Smooth muscle cell (in vitro differentiated cells): ENCODE results near the gene UBE2J2. TPM values are rescaled to one million over a fixed set of nuclear protein-coding genes. Genes with fewer than 3 reads are reported as not detected.

Source experiments
- DNase-seq: peaks from one replicate; lab custom pipeline; 2025; ENCODE audit not compliant: unreplicated experiment; lab: John Stamatoyannopoulos, UW
- H2AFZ ChIP-seq: fragments of 200-600 bp; sonication (generic); 2 replicates; pipeline ENCODE4 v1.6.0; 2016; ENCODE audit warnings: antibody characterized with exemption, low read depth, mild to moderate bottlenecking
- H3F3A ChIP-seq: fragments of 200-600 bp; sonication (generic); 2 replicates; pipeline ENCODE4 v1.6.0; 2017; ENCODE audit warnings: antibody characterized with exemption, low read depth
- H3K27ac ChIP-seq: fragments of 200-600 bp; sonication (generic); 2 replicates; pipeline ENCODE4 v1.5.1; 2016; ENCODE audit warnings: low read depth, mild to moderate bottlenecking
- H3K27me3 ChIP-seq: fragments of 200-600 bp; sonication (generic); 2 replicates; pipeline ENCODE4 v1.6.1; 2016; ENCODE audit warnings: low read depth, mild to moderate bottlenecking
- H3K36me3 ChIP-seq: fragments of 200-600 bp; sonication (generic); 2 replicates; pipeline ENCODE4 v1.5.1; 2016; ENCODE audit warnings: low read depth
- H3K4me1 ChIP-seq: fragments of 200-600 bp; sonication (generic); 2 replicates; pipeline ENCODE4 v1.5.1; 2016; ENCODE audit warnings: low read depth
- H3K4me2 ChIP-seq: fragments of 200-600 bp; sonication (generic); 2 replicates; pipeline ENCODE4 v1.6.0; 2016; ENCODE audit warnings: mild to moderate bottlenecking
- H3K4me3 ChIP-seq: fragments of 200-600 bp; sonication (generic); 2 replicates; pipeline ENCODE4 v1.5.1; 2016; ENCODE audit warnings: mild to moderate bottlenecking
- H3K79me2 ChIP-seq: fragments of 200-600 bp; sonication (generic); 2 replicates; pipeline ENCODE4 v1.6.0; 2016; ENCODE audit warnings: low read depth, mild to moderate bottlenecking
- H3K9ac ChIP-seq: fragments of 200-600 bp; sonication (generic); 2 replicates; pipeline ENCODE4 v1.6.0; 2016; ENCODE audit warnings: low read depth
- H3K9me3 ChIP-seq: fragments of 200-600 bp; sonication (generic); replicated peaks from 2 replicates; pipeline ENCODE4 v1.5.1; 2016; ENCODE audit warnings: low read depth
- H4K20me1 ChIP-seq: fragments of 200-600 bp; sonication (generic); 2 replicates; pipeline ENCODE4 v1.6.0; 2016; ENCODE audit warnings: low read depth
- WGBS: methylation state at CpG from one replicate; pipeline ENCODE4 v1.1.7; 2016; ENCODE audit warnings: low lambda C conversion rate; 5-methylcytosine and 5-hydroxymethylcytosine counted together
- polyA plus RNA-seq: library from polyadenylated mRNA; unstranded; fragments of >200 nt; fragmentation: Nextera tagmentation; extraction: Ambion mirVana; gene quantifications from 2 replicates; pipeline ENCODE4 v1.2.1, GENCODE V29; 2016
- total RNA-seq: library from RNA; depleted of rRNA; stranded (reverse); fragments of >200 nt; gene quantifications from 2 replicates; pipeline ENCODE4 v1.2.3, GENCODE V29; 2014
- TF ChIP-seq, protein P1 (sequence below): fragments of 200-600 bp; sonication (generic); IDR thresholded peaks from 2 replicates; pipeline ENCODE4 v1.5.1; 2017; ENCODE audit warnings: borderline replicate concordance, mild to moderate bottlenecking, antibody characterized with exemption; ENCODE audit not compliant: insufficient read depth, poor library complexity, severe bottlenecking

The UBE2J2 gene
- total and polyA plus RNA-seq, 2 experiments from 2014 or later, result 30.2 to 72.9 TPM

DNA sequence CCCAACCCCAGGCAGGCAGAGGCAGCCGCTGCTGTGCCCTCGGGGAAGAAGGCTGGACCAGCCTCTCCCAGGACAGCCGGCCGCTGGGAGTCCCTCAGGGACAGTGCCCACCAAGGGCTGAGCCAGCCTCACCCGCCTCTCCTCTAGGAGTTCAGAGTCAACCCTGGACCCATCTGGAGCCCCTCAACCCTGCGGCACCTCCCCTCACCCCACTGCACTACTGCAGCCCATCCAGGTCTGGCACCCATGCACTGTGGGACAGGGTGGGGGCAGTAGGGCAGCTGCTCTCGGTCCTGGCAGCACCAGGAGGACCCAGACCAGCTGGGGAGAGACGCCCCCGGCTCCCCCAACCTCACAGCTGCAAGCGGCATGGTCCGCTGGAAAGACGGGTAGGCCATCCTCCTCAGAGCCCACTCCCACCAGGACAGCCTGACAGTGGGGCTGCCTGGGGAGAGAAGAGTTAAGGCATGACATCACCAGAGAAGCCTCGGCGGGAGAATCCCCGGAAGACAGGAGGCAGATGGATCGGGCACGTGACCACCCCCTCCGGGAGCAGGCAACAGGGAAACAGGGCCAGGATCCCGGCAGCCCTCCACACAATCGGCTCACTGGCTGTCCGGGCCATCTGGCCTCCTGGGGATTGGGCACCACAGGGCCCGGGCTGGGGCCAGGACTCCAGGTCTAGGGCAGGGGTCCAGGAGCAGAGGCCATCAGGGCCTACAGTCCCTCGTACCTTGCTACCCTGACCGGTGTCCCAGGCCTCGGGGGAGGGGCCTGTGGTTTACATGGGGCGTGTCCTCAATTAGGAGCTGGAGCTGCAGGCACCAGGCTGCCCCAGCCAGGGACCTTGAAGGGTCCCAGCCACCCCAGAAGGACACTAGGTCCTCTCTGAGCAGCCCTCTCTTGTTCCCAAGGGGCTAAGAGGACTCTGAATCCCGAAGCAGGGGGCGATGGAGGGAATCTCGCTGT lies 31.0 kb upstream of the UBE2J2 start:
- H3K36me3 ChIP-seq, result no peaks in the 10 kb centered on the region
- peak; percentile 70 for DNase-seq
- no peak overlapping the region for H2AFZ ChIP-seq
- H3K4me1 ChIP-seq, result peaks cover 34% of the 10 kb centered on the region
- TF ChIP-seq, protein P1, sequence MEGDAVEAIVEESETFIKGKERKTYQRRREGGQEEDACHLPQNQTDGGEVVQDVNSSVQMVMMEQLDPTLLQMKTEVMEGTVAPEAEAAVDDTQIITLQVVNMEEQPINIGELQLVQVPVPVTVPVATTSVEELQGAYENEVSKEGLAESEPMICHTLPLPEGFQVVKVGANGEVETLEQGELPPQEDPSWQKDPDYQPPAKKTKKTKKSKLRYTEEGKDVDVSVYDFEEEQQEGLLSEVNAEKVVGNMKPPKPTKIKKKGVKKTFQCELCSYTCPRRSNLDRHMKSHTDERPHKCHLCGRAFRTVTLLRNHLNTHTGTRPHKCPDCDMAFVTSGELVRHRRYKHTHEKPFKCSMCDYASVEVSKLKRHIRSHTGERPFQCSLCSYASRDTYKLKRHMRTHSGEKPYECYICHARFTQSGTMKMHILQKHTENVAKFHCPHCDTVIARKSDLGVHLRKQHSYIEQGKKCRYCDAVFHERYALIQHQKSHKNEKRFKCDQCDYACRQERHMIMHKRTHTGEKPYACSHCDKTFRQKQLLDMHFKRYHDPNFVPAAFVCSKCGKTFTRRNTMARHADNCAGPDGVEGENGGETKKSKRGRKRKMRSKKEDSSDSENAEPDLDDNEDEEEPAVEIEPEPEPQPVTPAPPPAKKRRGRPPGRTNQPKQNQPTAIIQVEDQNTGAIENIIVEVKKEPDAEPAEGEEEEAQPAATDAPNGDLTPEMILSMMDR, result no peak
- no peaks in the 10 kb centered on the region for H3K27me3 ChIP-seq
- H3K27ac ChIP-seq, result peak overlapping the region; percentile 75
- no peaks in the 10 kb centered on the region for H3F3A ChIP-seq
- H3K9me3 ChIP-seq, result no peaks in the 10 kb centered on the region
- H4K20me1 ChIP-seq, result peaks cover 81% of the 10 kb centered on the region
- WGBS, result 35% methylated on average over 20 of the region's 29 CpGs
- H3K4me2 ChIP-seq, result peak overlapping the region; percentile 99
- H3K4me3 ChIP-seq, result peak overlapping the region; percentile 86
- H3K9ac ChIP-seq, result peak overlapping the region; percentile 69
- H3K79me2 ChIP-seq, result peaks cover 39% of the 10 kb centered on the region

DNA sequence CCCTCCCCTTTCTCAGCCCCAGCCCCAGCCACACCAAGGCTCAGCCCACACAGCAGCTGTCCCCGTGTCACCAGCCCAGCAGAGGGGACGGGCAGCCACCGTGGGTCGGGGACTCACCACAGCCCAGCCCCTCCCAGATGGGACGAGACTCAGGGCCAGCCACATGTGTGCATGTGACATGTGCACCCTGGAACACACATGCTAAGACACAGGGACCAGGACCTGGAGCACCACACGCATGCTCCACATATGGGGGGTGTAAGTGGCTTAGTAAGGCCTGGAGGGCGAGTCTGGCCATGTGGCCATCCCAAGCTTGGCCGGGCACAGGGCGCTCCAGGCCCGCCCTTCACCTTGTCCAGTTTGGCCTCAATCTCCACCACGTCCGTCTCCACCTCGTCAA lies 30.1 kb upstream of the UBE2J2 start:
- WGBS, result 89% methylated on average over 13 of the region's 13 CpGs
- H4K20me1 ChIP-seq, result peaks cover 83% of the 10 kb centered on the region
- TF ChIP-seq, protein P1, result no peak
- no peaks in the 10 kb centered on the region for H3K9me3 ChIP-seq
- peak overlapping the region; percentile 99 for H3K4me2 ChIP-seq
- DNase-seq, result no peak
- H3K4me1 ChIP-seq, result peaks cover 27% of the 10 kb centered on the region
- no peaks in the 10 kb centered on the region for H3K36me3 ChIP-seq
- H2AFZ ChIP-seq, result no peak overlapping the region
- H3K27me3 ChIP-seq, result no peaks in the 10 kb centered on the region
- H3K4me3 ChIP-seq, result no peak overlapping the region
- peaks cover 32% of the 10 kb centered on the region for H3K79me2 ChIP-seq
- H3K9ac ChIP-seq, result no peak overlapping the region
- H3K27ac ChIP-seq, result peak overlapping the region; percentile 75
- no peaks in the 10 kb centered on the region for H3F3A ChIP-seq

DNA sequence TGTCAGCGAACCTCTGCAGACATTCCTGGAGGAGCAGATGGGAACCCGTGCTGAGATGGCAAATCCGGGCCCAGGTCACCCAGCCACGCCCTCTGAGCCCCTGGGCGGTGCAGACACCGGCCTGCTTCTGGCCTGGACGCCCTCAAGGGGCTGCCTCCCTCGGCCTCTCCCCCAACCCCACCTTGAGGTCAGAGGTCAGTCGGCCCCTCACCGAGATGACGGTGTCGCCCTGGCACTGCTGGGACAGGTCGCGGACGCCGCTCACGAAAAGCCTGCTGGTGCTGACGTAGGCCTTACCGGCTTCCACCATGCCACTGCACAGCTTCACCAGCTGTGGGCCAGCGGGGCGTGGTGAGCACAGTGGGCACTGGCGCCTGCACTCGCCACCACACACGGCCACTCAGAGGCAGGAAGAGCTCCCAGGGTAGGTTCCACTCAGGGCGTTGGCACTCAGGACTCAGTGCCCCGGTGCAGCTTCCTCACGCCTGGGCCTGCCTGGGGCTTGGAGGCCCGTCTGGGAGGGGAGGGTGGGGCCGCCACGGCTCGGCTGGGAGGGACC lies 29.4 kb upstream of the UBE2J2 start:
- Histone ChIP-seq H4K20me1 (peaks cover 87% of the 10 kb centered on the region), H3K4me3 (no peak overlapping the region), H3K4me1 (peaks cover 27% of the 10 kb centered on the region), H3K79me2 (peaks cover 32% of the 10 kb centered on the region), H3K27ac (no peak overlapping the region), H3F3A (no peaks in the 10 kb centered on the region), H3K9ac (no peak overlapping the region), H3K36me3 (no peaks in the 10 kb centered on the region), H2AFZ (no peak overlapping the region), H3K4me2 (no peak overlapping the region), H3K27me3 (no peaks in the 10 kb centered on the region), H3K9me3 (no peaks in the 10 kb centered on the region)
- TF ChIP-seq, protein P1, result no peak
- DNase-seq, result no peak
- 86% methylated on average over 30 of the region's 31 CpGs for WGBS
